Activated CD8-positive, alpha-beta T cell treated with anti-CD3 and anti-CD28 coated beads for 36 hours (primary cell): Measurements from ENCODE around the gene TCF7L1. TPM values are rescaled to one million over a fixed set of nuclear protein-coding genes. Genes with fewer than 3 reads are reported as not detected.
"Not testable (repeated sequence)": the region's sequence is repeated elsewhere in the genome, so short reads cannot be mapped to it uniquely, and the experiment has no call there.

ENCODE experiments used
- ATAC-seq: fragments of 200-7000 bp; cut with Tn5 transposase; one replicate; pipeline ENCODE4 v1.10.0; 2021; ENCODE audit warnings: mild to moderate bottlenecking, moderate library complexity
- CTCF ChIA-PET: fragments of 350-600 bp; sonication (Branson Sonifier 250); formaldehyde crosslinking; loops from one replicate; lab custom pipeline; 2021; ENCODE audit warnings: antibody characterized with exemption; lab: Charles Lee
- POLR2A ChIA-PET: fragments of 350-600 bp; sonication (Branson Sonifier 250); formaldehyde crosslinking; loops from one replicate; lab custom pipeline; 2021; ENCODE audit warnings: antibody characterized with exemption; lab: Charles Lee
- DNase-seq: peaks from one replicate; pipeline ENCODE4 v3.0.0-alpha.2; 2020
- H3K27ac Mint-ChIP-seq: one replicate; pipeline ENCODE4 v1.8.0; 2021; ENCODE audit warnings: mild to moderate bottlenecking, mixed read lengths
- H3K27me3 Mint-ChIP-seq: one replicate; pipeline ENCODE4 v1.8.0; 2021; ENCODE audit warnings: mixed read lengths
- H3K36me3 Mint-ChIP-seq: one replicate; pipeline ENCODE4 v1.8.0; 2021; ENCODE audit warnings: low read depth, mixed read lengths
- H3K4me1 Mint-ChIP-seq: one replicate; pipeline ENCODE4 v1.8.0; 2021; ENCODE audit warnings: low read depth, mixed read lengths
- H3K4me3 Mint-ChIP-seq: one replicate; pipeline ENCODE4 v1.8.0; 2021; ENCODE audit warnings: mild to moderate bottlenecking, moderate library complexity, mixed read lengths
- H3K9me3 Mint-ChIP-seq: one replicate; pipeline ENCODE4 v1.8.0; 2021; ENCODE audit warnings: mixed read lengths
- intact Hi-C: fragments of 100-400 bp; cut with micrococcal nuclease; formaldehyde crosslinking; loops from one replicate; pipeline ENCODE4 v1.10.0; 2022
- total RNA-seq, 2 experiments: library from RNA; stranded (reverse); gene quantifications; one replicate each; pipeline ENCODE4 v1.2.3, GENCODE V29; 2021
- TF ChIP-seq, protein P1 (sequence below): fragments of 200-600 bp; IDR thresholded peaks from one replicate; pipeline ENCODE4 v1.8.0; 2022; ENCODE audit warnings: antibody characterized with exemption, mild to moderate bottlenecking

The TCF7L1 gene
- total RNA-seq, 2 experiments from 2014 or later, result not detected

DNA sequence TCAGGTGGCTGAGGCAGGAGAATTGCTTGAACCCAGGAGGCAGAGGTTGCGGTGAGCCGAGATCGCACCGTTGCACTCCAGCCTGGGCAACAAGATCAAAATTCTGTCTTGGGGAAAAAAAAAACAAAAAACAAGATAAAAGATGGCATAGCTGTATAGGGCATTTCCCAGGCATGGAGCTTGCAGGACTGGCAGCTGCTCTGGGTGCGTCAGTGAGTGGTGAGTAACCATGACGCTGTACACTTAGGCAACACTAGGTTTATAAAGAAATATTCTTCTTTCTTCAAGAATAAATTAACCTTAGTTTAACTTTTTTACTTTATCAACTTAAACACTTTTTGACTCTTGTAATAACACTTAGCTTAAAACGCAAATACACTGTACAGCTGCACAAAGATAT, 179.2 kb downstream of the TCF7L1 start:
- no peaks in the 10 kb centered on the region for H3K9me3 Mint-ChIP-seq
- H3K27me3 Mint-ChIP-seq, result no peaks in the 10 kb centered on the region
- intact Hi-C loops, result no loop called here
- no peak overlapping the region for H3K4me3 Mint-ChIP-seq
- ATAC-seq, result no peak
- no peak for DNase-seq
- POLR2A ChIA-PET, result interaction anchor here (3.7 kb wide), 1 partner anchor 13 kb away, joined by 24 read pairs; no protein-coding TSS in a partner anchor
- CTCF ChIA-PET, result interaction anchor here (0.7 to 1.2 kb wide), 2 partner anchors 12 to 71 kb away, joined by 3 to 11 read pairs; no protein-coding TSS in a partner anchor
- H3K4me1 Mint-ChIP-seq, result peaks cover 36% of the 10 kb centered on the region
- peaks cover 15% of the 10 kb centered on the region for H3K36me3 Mint-ChIP-seq
- no peak overlapping the region for H3K27ac Mint-ChIP-seq
- TF ChIP-seq, protein P1, sequence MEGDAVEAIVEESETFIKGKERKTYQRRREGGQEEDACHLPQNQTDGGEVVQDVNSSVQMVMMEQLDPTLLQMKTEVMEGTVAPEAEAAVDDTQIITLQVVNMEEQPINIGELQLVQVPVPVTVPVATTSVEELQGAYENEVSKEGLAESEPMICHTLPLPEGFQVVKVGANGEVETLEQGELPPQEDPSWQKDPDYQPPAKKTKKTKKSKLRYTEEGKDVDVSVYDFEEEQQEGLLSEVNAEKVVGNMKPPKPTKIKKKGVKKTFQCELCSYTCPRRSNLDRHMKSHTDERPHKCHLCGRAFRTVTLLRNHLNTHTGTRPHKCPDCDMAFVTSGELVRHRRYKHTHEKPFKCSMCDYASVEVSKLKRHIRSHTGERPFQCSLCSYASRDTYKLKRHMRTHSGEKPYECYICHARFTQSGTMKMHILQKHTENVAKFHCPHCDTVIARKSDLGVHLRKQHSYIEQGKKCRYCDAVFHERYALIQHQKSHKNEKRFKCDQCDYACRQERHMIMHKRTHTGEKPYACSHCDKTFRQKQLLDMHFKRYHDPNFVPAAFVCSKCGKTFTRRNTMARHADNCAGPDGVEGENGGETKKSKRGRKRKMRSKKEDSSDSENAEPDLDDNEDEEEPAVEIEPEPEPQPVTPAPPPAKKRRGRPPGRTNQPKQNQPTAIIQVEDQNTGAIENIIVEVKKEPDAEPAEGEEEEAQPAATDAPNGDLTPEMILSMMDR, result no peak

- Mint-ChIP-seq H3K4me3 (no peak overlapping the region), H3K4me1 (peaks cover 38% of the 10 kb centered on the region), H3K9me3 (no peaks in the 10 kb centered on the region), H3K27me3 (no peaks in the 10 kb centered on the region), H3K27ac (no peak overlapping the region), H3K36me3 (peaks cover 31% of the 10 kb centered on the region)
- intact Hi-C loops, result no loop called here
- ChIA-PET POLR2A (interaction anchor here (1.1 to 3.7 kb wide), 4 partner anchors 10 to 349 kb away, joined by 4 to 24 read pairs (median 5); partner anchors contain the start of gene MAT2A), CTCF (interaction anchor here (0.5 to 2.0 kb wide), 2 partner anchors 15 to 530 kb away, joined by 3 to 19 read pairs; no protein-coding TSS in a partner anchor)
- DNase-seq (no peak), ATAC-seq (no peak)
- TF ChIP-seq, protein P1, result no peak
These were observed 181.7 kb downstream of the TCF7L1 start for GRCh38 chr2:85314884-85315242.

- ATAC-seq, DNase-seq, H3K27ac Mint-ChIP-seq, H3K4me3 Mint-ChIP-seq, intact Hi-C loops, POLR2A ChIA-PET, H3K9me3 Mint-ChIP-seq, CTCF ChIA-PET, H3K27me3 Mint-ChIP-seq: not testable (repeated sequence)
- Mint-ChIP-seq H3K36me3 (peaks cover 42% of the 10 kb centered on the region), H3K4me1 (peaks cover 40% of the 10 kb centered on the region)
These were observed 182.7 kb downstream of the TCF7L1 start for GRCh38 chr2:85315921-85316320.

- Mint-ChIP-seq H3K9me3 (no peaks in the 10 kb centered on the region), H3K27ac (peak overlapping the region; percentile 89), H3K4me1 (peaks cover 61% of the 10 kb centered on the region), H3K4me3 (peak overlapping the region; percentile 26), H3K27me3 (no peaks in the 10 kb centered on the region), H3K36me3 (peaks cover 66% of the 10 kb centered on the region)
- intact Hi-C loops, result no loop called here
- TF ChIP-seq, protein P1, result no peak
- POLR2A ChIA-PET, result interaction anchor here (1.0 to 3.8 kb wide), 8 partner anchors 9 to 297 kb away, joined by 3 to 45 read pairs (median 3); partner anchors contain the start of genes ELMOD3, RETSAT and TGOLN2
- ATAC-seq (peak; percentile 82), DNase-seq (peak; percentile 63)
- CTCF ChIA-PET, result interaction anchor here (0.6 to 2.9 kb wide), 12 partner anchors 9 to 234 kb away, joined by 3 to 13 read pairs (median 4); partner anchors contain the start of genes ELMOD3, MAT2A, RETSAT and TGOLN2
These were observed 185.3 kb downstream of the TCF7L1 start for GRCh38 chr2:85318222-85319074.

DNA sequence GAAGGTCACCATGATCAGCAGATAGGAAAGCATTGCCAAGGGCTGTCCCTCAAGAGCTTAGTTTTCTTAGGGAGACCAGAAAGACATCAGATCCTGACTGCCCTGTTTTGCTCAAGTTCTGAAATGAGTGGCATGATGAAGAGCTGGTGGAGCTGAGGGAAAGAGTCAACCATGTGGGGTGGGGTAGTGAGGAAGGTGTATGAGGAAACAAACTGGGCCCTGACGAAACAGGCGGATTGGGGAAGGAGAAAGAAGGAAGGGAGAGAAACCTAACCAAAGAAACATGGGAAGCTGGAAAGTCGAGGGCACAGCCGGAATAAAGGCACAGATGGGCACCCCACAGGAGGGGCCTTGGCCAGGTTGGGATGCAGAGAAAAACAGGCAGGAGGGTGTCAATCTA, 186.6 kb downstream of the TCF7L1 start:
- ChIA-PET CTCF (interaction anchor here (0.9 to 2.9 kb wide), 6 partner anchors 10 to 232 kb away, joined by 4 to 13 read pairs (median 5); partner anchors contain the start of genes ELMOD3 and RETSAT), POLR2A (interaction anchor here (1.6 to 3.8 kb wide), 6 partner anchors 8 to 223 kb away, joined by 4 to 45 read pairs (median 8); partner anchors contain the start of genes ELMOD3, RETSAT and TGOLN2)
- peaks cover 65% of the 10 kb centered on the region for H3K4me1 Mint-ChIP-seq
- DNase-seq (no peak), ATAC-seq (no peak)
- no peaks in the 10 kb centered on the region for H3K9me3 Mint-ChIP-seq
- H3K27ac Mint-ChIP-seq, result peak overlapping the region; percentile 89
- intact Hi-C loops, result loop anchor here (10.0 kb wide), 1 partner anchor 225 kb away; no protein-coding TSS in a partner anchor
- TF ChIP-seq, protein P1, result no peak
- peaks cover 75% of the 10 kb centered on the region for H3K36me3 Mint-ChIP-seq
- H3K27me3 Mint-ChIP-seq, result no peaks in the 10 kb centered on the region
- peak overlapping the region; percentile 26 for H3K4me3 Mint-ChIP-seq
